Liver (tissue), 9 donors: ENCODE results near the gene F2RL3. TPM values are rescaled to one million over a fixed set of nuclear protein-coding genes. Genes with fewer than 3 reads are reported as not detected.

Experiments used
- DNase-seq: peaks from one replicate; pipeline ENCODE4 v3.0.0-alpha.2; 2017; ENCODE audit warnings: low spot score
- H3K27ac ChIP-seq, 2 donors: one replicate each; pipeline ENCODE4 v1.7.0; 2013; ENCODE audit warnings: inconsistent platforms in 2 of 2, low read length in 2 of 2, control low read depth in 1 of 2, low read depth in 1 of 2, mild to moderate bottlenecking in 1 of 2
- H3K27me3 ChIP-seq, 4 donors: one replicate each; pipeline versions ENCODE4 v1.6.1 to v1.7.0; 2013; ENCODE audit warnings: low read length in 3 of 4, inconsistent platforms in 1 of 4, mild to moderate bottlenecking in 1 of 4, moderate library complexity in 1 of 4; ENCODE audit not compliant: control insufficient read depth in 4 of 4, insufficient read depth in 4 of 4
- H3K36me3 ChIP-seq, 4 donors: one replicate each; pipeline versions ENCODE4 v1.6.1 to v1.7.0; 2013; ENCODE audit warnings: low read length in 3 of 4, mild to moderate bottlenecking in 3 of 4, low read depth in 1 of 4, moderate library complexity in 1 of 4; ENCODE audit not compliant: control insufficient read depth in 4 of 4, insufficient read depth in 3 of 4
- H3K4me1 ChIP-seq, 4 donors: one replicate each; pipeline versions ENCODE4 v1.6.1 to v1.7.0; 2013; ENCODE audit warnings: low read length in 3 of 4, mild to moderate bottlenecking in 3 of 4, moderate library complexity in 1 of 4; ENCODE audit not compliant: control insufficient read depth in 4 of 4, insufficient read depth in 4 of 4
- H3K4me3 ChIP-seq, 3 donors: one replicate each; pipeline versions ENCODE4 v1.6.1 to v1.7.0; 2013; ENCODE audit warnings: low read length in 3 of 3, control low read depth in 1 of 3, low read depth in 1 of 3, mild to moderate bottlenecking in 1 of 3
- H3K9ac ChIP-seq, 2 donors: one replicate each; pipeline ENCODE4 v1.7.0; 2013; ENCODE audit warnings: low read length in 2 of 2, mild to moderate bottlenecking in 2 of 2, moderate library complexity in 2 of 2, control low read depth in 1 of 2, low read depth in 1 of 2
- H3K9me3 ChIP-seq, 4 donors: one replicate each; pipeline versions ENCODE4 v1.6.1 to v1.7.0; 2013; ENCODE audit warnings: low read length in 3 of 4; ENCODE audit not compliant: control insufficient read depth in 4 of 4
- EGR1 ChIP-seq, 2 donors: IDR thresholded peaks; 2 replicates each; pipeline ENCODE4 v1.6.1; 2016 to 2018; ENCODE audit warnings: antibody characterized with exemption in 2 of 2, low read depth in 2 of 2
- FOXA1 ChIP-seq: IDR thresholded peaks from 2 replicates; pipeline ENCODE4 v1.6.1; 2016; ENCODE audit warnings: antibody characterized with exemption
- FOXA2 ChIP-seq: IDR thresholded peaks from 2 replicates; pipeline ENCODE4 v1.6.1; 2016; ENCODE audit warnings: antibody characterized with exemption
- GABPA ChIP-seq, 2 donors: IDR thresholded peaks in 1 of 2; conservative IDR thresholded peaks in 1 of 2; 2 replicates each; pipeline ENCODE4 v1.6.1; 2016; ENCODE audit warnings: antibody characterized with exemption in 2 of 2, mild to moderate bottlenecking in 1 of 2, moderate library complexity in 1 of 2
- HNF4A ChIP-seq, 2 donors: conservative IDR thresholded peaks; 2 replicates each; pipeline ENCODE4 v1.6.1; 2016; ENCODE audit warnings: antibody characterized with exemption in 2 of 2, mild to moderate bottlenecking in 2 of 2
- HNF4G ChIP-seq: IDR thresholded peaks from 2 replicates; pipeline ENCODE4 v1.6.1; 2016; ENCODE audit warnings: antibody characterized with exemption
- JUND ChIP-seq, 2 donors: IDR thresholded peaks; 2 replicates each; pipeline ENCODE4 v1.6.1; 2016; ENCODE audit warnings: antibody characterized with exemption in 2 of 2
- NR2F2 ChIP-seq: IDR thresholded peaks from 2 replicates; pipeline ENCODE4 v1.6.1; 2016; ENCODE audit warnings: antibody characterized with exemption
- RAD21 ChIP-seq, 2 donors: IDR thresholded peaks; 2 replicates each; pipeline ENCODE4 v1.6.1; 2016; ENCODE audit warnings: antibody characterized with exemption in 2 of 2, mild to moderate bottlenecking in 2 of 2
- RXRA ChIP-seq, 2 donors: IDR thresholded peaks; 2 replicates each; pipeline ENCODE4 v1.6.1; 2017 to 2018; ENCODE audit warnings: antibody characterized with exemption in 2 of 2, mild to moderate bottlenecking in 1 of 2
- SP1 ChIP-seq: IDR thresholded peaks from 2 replicates; pipeline ENCODE4 v1.6.1; 2018; ENCODE audit warnings: antibody characterized with exemption, mild to moderate bottlenecking
- TAF1 ChIP-seq: conservative IDR thresholded peaks from 2 replicates; pipeline ENCODE4 v1.6.1; 2016; ENCODE audit warnings: antibody characterized with exemption, mild to moderate bottlenecking
- YY1 ChIP-seq: IDR thresholded peaks from 2 replicates; pipeline ENCODE4 v1.6.1; 2016; ENCODE audit warnings: antibody characterized with exemption, mild to moderate bottlenecking
- WGBS: extraction: QIAGEN DNeasy Blood & Tissue Kit; methylation state at CpG from one replicate; pipeline ENCODE4 v1.1.7; 2013; 5-methylcytosine and 5-hydroxymethylcytosine counted together
- polyA plus RNA-seq, 2 donors: library from polyadenylated mRNA; stranded (reverse) in 1 of 2; unstranded in 1 of 2; fragments of 200-250 nt in 1 of 2; fragments of >200 nt in 1 of 2; fragmentation: Nextera tagmentation in 1 of 2; extraction: Ambion mirVana in 1 of 2; gene quantifications; one replicate each; pipeline versions ENCODE4 v1.2.1 to v1.2.3, GENCODE V29; 2013 to 2015
- total RNA-seq, 2 donors: library from RNA; depleted of rRNA; stranded (reverse); fragments of >200 nt; gene quantifications; one replicate each; pipeline ENCODE4 v1.2.3, GENCODE V29; 2014
- TF ChIP-seq, protein P1 (sequence below): IDR thresholded peaks from 2 replicates; pipeline ENCODE4 v1.6.1; 2016; ENCODE audit warnings: antibody characterized with exemption
- TF ChIP-seq, protein P2 (sequence below): IDR thresholded peaks from 2 replicates; pipeline ENCODE4 v1.6.1; 2016; ENCODE audit warnings: antibody characterized with exemption
- TF ChIP-seq, protein P3 (sequence below): IDR thresholded peaks from 2 replicates; pipeline ENCODE4 v1.6.1; 2016; ENCODE audit warnings: antibody characterized with exemption
- TF ChIP-seq, protein P4 (sequence below): IDR thresholded peaks from 2 replicates; pipeline ENCODE4 v1.6.1; 2016; ENCODE audit warnings: antibody characterized with exemption, mild to moderate bottlenecking
- donor health status: healthy.
- donor health status: healthy.
- donor health status: healthy.
- donor health status: healthy.
- donor health status: healthy.

F2RL3 gene
- total and polyA plus RNA-seq, 4 donors: 0.08 to 1.6 (median 0.20) TPM

DNA sequence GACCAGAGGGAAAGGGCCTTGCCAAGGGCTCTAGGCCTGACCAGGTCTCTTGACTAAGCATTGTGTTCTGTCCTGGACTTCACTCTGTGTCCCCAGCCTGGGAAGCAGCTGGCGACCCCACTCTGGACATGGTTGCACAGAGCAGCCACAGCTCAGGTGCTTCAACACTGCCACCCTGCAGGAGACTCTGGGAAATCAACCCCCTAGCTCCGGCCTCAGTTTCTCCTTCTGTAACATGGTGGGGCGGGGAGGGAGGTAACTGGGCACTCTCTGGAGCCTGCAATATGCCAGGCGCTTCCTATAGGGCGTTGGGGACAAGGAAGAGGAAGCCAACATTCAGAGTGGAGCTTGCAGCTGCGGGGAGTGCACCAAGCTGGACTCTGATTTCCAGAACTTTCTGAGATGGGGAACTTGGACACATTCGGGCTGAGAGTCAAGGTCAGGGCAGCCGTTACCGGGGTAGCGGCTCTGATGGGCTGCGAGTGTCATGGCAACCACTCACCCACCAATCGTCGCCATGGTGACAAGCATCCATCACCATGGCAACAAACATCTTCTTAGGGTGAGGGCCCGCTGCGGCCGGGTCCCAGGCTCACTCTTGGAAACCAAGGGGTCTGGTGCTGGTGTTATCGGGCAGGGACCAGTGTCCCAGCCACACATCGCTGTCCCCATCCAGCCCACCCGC, 12.8 kb downstream of the F2RL3 start:
- H3K9me3 ChIP-seq: no peaks in the 10 kb centered on the region
- WGBS: 83% methylated on average over 19 of the region's 19 CpGs
- H3K27ac ChIP-seq: no peak overlapping the region
- no peaks in the 10 kb centered on the region for H3K27me3 ChIP-seq
- peaks cover 0 to under 1% (median under 1%) of the 10 kb centered on the region in 4 donors for H3K4me1 ChIP-seq
- TF ChIP-seq, protein P1, sequence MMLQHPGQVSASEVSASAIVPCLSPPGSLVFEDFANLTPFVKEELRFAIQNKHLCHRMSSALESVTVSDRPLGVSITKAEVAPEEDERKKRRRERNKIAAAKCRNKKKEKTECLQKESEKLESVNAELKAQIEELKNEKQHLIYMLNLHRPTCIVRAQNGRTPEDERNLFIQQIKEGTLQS: no peak
- TF ChIP-seq TAF1: no peak
- H3K9ac ChIP-seq: no peak overlapping the region
- H3K36me3 ChIP-seq: no peaks in the 10 kb centered on the region
- H3K4me3 ChIP-seq: no peak overlapping the region
- no peak for DNase-seq

DNA sequence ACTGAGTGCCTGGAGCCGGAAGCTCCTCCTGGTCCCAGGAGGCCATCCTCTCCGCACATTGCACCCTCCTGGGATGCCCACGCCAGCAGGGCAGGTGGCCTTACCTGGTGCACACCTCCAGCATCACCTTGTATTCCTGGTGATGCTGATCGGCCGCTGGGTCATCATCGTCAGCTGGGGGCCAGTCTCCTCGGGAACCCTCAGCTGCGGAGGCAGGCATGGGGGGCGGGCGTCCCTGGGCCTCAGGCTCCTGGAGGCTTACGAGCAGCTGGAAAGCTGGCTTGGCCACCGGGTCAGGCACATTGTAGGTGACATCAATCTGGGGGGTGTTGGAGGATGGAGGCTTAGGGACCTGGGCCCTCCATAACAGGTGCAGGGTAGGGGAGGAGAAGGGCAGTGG, 13.7 kb downstream of the F2RL3 start:
- no peaks in the 10 kb centered on the region for H3K4me1 ChIP-seq
- no peaks in the 10 kb centered on the region for H3K36me3 ChIP-seq
- WGBS: 92% methylated on average over 12 of the region's 12 CpGs
- TF ChIP-seq RAD21 (IDR thresholded peaks at IDR 0.05) (no peak), FOXA1 (no peak), EGR1 (IDR thresholded peaks at IDR 0.05; ENCODE audit: low read depth in 2 of 2) (no peak), NR2F2 (no peak), RXRA (IDR thresholded peaks at IDR 0.05) (no peak), GABPA (IDR thresholded peaks at IDR 0.05 in 1 of 2, conservative IDR thresholded peaks at IDR 0.05 in 1 of 2) (no peak), HNF4A (conservative IDR thresholded peaks at IDR 0.05) (no peak), FOXA2 (no peak), JUND (IDR thresholded peaks at IDR 0.05) (no peak), YY1 (no peak), HNF4G (no peak), SP1 (no peak)
- TF ChIP-seq, protein P2, sequence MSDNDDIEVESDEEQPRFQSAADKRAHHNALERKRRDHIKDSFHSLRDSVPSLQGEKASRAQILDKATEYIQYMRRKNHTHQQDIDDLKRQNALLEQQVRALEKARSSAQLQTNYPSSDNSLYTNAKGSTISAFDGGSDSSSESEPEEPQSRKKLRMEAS: no peak
- TF ChIP-seq, protein P3, sequence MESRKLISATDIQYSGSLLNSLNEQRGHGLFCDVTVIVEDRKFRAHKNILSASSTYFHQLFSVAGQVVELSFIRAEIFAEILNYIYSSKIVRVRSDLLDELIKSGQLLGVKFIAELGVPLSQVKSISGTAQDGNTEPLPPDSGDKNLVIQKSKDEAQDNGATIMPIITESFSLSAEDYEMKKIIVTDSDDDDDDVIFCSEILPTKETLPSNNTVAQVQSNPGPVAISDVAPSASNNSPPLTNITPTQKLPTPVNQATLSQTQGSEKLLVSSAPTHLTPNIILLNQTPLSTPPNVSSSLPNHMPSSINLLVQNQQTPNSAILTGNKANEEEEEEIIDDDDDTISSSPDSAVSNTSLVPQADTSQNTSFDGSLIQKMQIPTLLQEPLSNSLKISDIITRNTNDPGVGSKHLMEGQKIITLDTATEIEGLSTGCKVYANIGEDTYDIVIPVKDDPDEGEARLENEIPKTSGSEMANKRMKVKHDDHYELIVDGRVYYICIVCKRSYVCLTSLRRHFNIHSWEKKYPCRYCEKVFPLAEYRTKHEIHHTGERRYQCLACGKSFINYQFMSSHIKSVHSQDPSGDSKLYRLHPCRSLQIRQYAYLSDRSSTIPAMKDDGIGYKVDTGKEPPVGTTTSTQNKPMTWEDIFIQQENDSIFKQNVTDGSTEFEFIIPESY: no peak
- TF ChIP-seq, protein P4, sequence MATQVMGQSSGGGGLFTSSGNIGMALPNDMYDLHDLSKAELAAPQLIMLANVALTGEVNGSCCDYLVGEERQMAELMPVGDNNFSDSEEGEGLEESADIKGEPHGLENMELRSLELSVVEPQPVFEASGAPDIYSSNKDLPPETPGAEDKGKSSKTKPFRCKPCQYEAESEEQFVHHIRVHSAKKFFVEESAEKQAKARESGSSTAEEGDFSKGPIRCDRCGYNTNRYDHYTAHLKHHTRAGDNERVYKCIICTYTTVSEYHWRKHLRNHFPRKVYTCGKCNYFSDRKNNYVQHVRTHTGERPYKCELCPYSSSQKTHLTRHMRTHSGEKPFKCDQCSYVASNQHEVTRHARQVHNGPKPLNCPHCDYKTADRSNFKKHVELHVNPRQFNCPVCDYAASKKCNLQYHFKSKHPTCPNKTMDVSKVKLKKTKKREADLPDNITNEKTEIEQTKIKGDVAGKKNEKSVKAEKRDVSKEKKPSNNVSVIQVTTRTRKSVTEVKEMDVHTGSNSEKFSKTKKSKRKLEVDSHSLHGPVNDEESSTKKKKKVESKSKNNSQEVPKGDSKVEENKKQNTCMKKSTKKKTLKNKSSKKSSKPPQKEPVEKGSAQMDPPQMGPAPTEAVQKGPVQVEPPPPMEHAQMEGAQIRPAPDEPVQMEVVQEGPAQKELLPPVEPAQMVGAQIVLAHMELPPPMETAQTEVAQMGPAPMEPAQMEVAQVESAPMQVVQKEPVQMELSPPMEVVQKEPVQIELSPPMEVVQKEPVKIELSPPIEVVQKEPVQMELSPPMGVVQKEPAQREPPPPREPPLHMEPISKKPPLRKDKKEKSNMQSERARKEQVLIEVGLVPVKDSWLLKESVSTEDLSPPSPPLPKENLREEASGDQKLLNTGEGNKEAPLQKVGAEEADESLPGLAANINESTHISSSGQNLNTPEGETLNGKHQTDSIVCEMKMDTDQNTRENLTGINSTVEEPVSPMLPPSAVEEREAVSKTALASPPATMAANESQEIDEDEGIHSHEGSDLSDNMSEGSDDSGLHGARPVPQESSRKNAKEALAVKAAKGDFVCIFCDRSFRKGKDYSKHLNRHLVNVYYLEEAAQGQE: no peak
- TF ChIP-seq, protein P1: no peak
- H3K4me3 ChIP-seq: no peak overlapping the region
- H3K9ac ChIP-seq: no peak overlapping the region
- no peaks in the 10 kb centered on the region for H3K27me3 ChIP-seq
- no peak for DNase-seq
- no peaks in the 10 kb centered on the region for H3K9me3 ChIP-seq
- no peak overlapping the region for H3K27ac ChIP-seq
